Left hindlimb (tissue), 1 donor: ENCODE measurements around the gene ATP5PO.
"Not testable (repeated sequence)": the region's sequence is repeated elsewhere in the genome, so short reads cannot be mapped to it uniquely, and the experiment has no call there.

Experiments used
- DNase-seq: peaks from one replicate; pipeline ENCODE4 v3.0.0-alpha.2; 2018

ATP5PO gene

GRCh38 chr21:33865996-33866575 is 49.5 kb downstream of the ATP5PO start:
- DNase-seq, result no peak

DNA sequence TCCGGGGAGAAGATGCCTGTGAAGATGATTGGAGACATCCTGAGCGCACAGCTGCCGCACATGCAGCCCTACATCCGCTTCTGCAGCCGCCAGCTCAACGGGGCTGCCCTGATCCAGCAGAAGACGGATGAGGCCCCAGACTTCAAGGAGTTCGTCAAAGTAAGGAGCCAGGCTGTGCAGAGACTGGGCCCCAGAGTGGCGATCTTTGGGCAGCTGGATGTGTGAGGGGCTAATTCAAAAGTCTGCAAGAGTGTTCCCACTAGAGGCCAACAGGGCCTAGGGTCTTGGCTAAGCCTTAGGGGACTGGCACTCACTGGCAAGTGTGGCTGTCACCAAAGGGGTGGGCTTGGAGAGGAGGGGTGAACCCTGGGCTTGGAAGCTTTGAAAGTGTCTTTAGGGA is 50.4 kb downstream of the ATP5PO start:
- no peak for DNase-seq

DNA sequence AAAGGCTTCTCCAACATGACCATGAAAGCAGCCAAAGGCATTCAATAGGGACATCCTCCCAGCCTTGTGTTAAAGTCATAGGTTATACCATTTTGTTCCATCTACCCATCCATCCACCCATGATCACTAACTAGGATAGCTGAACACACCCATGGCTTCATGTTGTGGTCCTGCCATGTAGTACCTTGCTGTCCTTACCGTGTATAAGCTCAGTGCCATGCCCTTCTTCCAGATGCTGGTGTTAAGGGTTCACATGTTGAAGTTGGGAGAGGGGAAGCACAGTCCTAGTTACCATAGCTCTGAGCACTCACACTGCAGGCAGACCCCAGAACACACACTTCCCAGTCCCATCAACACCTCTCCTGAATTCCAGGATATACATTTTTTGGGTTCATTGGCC is 51.5 kb downstream of the ATP5PO start:
- DNase-seq, result no peak

DNA sequence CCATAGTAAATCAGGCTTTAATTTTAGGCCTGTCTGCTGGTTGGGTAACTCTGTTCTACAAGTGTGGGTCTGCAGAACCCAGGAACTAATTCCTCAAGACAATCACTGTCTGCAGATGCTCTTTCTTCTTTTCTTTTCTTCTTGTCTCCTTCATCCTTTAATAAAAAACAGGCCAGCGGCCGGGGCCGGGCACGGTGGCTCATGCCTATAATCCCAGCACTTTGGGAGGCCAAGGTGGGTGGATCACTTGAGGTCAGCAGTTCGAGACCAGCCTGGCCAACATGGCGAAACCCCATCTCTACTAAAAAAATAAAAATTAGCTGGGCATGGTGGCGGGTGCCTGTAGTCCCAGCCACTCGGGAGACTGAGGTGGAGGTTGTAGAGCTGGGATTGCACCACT is 52.4 kb downstream of the ATP5PO start:
- DNase-seq, result not testable (repeated sequence)

- DNase-seq, result no peak
Measured at GRCh38 chr21:33861125-33861524, 54.5 kb downstream of the ATP5PO start.

GRCh38 chr21:33860332-33860879 is 55.2 kb downstream of the ATP5PO start:
- DNase-seq, result no peak

GRCh38 chr21:33859373-33860102 is 56.1 kb downstream of the ATP5PO start:
- no peak for DNase-seq

- DNase-seq, result no peak
Measured at GRCh38 chr21:33858667-33859372, 56.8 kb downstream of the ATP5PO start.

DNA sequence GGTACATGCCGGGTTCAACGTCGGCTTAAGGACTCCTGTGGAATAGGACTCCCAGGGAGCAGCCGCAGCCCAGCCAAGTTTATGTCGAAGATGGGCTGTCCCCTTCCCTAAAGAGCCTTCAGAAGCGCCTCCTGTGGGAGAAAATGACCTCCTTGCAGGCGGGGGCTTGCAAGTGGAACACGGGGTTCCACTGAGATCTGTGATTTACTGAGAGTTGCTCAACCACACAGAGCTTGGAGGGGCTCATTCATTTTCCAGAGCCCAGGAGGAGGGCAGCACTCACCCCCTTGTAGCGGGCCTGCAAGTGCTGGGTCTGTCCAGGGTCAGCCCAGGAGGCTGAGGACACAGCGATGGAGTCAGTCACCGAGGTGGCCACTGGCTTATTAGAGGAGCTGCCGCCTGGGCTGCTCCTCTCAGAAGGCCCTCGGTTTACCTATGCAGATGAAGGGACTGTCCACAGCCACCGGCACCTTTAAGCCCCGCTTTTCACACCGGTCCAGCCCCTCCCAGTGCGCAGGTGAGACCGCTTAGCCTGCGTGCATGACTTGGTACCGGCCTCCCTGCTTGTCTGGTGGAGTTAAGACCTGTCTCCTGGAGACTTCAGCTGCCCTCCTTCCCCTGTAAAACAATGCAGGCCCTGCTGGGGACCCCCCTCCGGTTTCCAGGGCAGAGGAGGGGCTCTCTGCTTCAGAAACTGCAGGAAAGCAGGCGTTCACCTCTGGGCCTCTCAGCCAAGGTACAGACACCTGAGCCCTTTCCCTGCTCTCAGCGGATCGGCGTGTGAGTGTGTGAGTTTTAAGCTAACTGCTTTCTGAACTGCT is 57.5 kb downstream of the ATP5PO start:
- no peak for DNase-seq

GRCh38 chr21:33856893-33857527 is 58.6 kb downstream of the ATP5PO start:
- DNase-seq, result no peak

GRCh38 chr21:33855190-33855589 is 60.4 kb downstream of the ATP5PO start:
- no peak for DNase-seq

DNA sequence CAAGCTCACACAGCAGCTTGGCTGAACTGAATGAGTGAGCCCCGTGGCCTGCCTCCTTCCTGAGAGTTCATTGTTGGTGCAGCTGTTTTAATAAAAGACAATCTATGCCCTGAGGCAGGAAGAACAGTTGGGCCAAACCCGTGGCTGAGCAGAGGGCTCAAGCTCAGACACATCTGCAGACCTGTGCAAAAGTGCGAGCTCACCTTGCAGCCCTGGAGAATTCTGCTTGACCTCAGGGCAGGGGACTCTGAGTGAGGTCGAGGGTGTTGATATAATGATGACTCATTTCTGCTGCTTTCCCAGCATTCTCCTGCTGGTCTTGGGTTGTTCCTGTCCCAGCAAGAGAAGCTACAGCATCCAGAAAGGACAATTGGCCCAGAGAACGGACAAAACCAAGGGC is 61.0 kb downstream of the ATP5PO start:
- DNase-seq, result no peak
